Activated CD4-positive, alpha-beta T cell treated with anti-CD3 and anti-CD28 coated beads, Interleukin-2, amount 10 ng/mL, durations not matched to agents 7 days and 5 days (primary cell): Measurements from ENCODE around the gene KDM8. TPM values are rescaled to one million over a fixed set of nuclear protein-coding genes. Genes with fewer than 3 reads are reported as not detected.

Experiments
- CTCF ChIA-PET: fragments of 350-600 bp; sonication (Branson Sonifier 250); formaldehyde crosslinking; loops from one replicate; lab custom pipeline; 2021; ENCODE audit warnings: antibody characterized with exemption; lab: Charles Lee
- POLR2A ChIA-PET: fragments of 350-600 bp; sonication (Branson Sonifier 250); formaldehyde crosslinking; loops from one replicate; lab custom pipeline; 2021; ENCODE audit warnings: antibody characterized with exemption; lab: Charles Lee
- DNase-seq: peaks from one replicate; pipeline ENCODE4 v3.0.0-alpha.2; 2020
- H3K27ac Mint-ChIP-seq: one replicate; pipeline ENCODE4 v1.8.0; 2021; ENCODE audit warnings: mild to moderate bottlenecking, moderate library complexity, mixed read lengths
- H3K27me3 Mint-ChIP-seq: one replicate; pipeline ENCODE4 v1.8.0; 2021; ENCODE audit warnings: mixed read lengths
- H3K36me3 Mint-ChIP-seq: one replicate; pipeline ENCODE4 v1.8.0; 2021; ENCODE audit warnings: low read depth, mixed read lengths
- H3K4me1 Mint-ChIP-seq: one replicate; pipeline ENCODE4 v1.8.0; 2021; ENCODE audit warnings: mixed read lengths
- H3K4me3 Mint-ChIP-seq: one replicate; pipeline ENCODE4 v1.8.0; 2021; ENCODE audit warnings: mild to moderate bottlenecking, moderate library complexity, mixed read lengths
- H3K9me3 Mint-ChIP-seq: one replicate; pipeline ENCODE4 v1.8.0; 2021; ENCODE audit warnings: mixed read lengths
- total RNA-seq, 2 experiments: library from RNA; stranded (reverse); gene quantifications; one replicate each; pipeline ENCODE4 v1.2.3, GENCODE V29; 2021

The KDM8 gene
- total RNA-seq, result 10 to 100 TPM; 22.5 to 25.0 TPM

- no peaks in the 10 kb centered on the region for H3K27me3 Mint-ChIP-seq
- peak; percentile 100 for DNase-seq
- peaks cover 41% of the 10 kb centered on the region for H3K36me3 Mint-ChIP-seq
- ChIA-PET CTCF (interaction anchor here (0.6 to 2.4 kb wide), 11 partner anchors 11 to 166 kb away, joined by 3 to 8 read pairs (median 3); no protein-coding TSS in a partner anchor), POLR2A (interaction anchor here (0.6 to 1.4 kb wide), 3 partner anchors 28 to 32 kb away, joined by 3 to 6 read pairs (median 4); no protein-coding TSS in a partner anchor)
- H3K4me1 Mint-ChIP-seq, result peaks cover 59% of the 10 kb centered on the region
- peak within 1 kb of the TSS; percentile 99 for H3K27ac Mint-ChIP-seq
- peaks cover 10% of the 10 kb centered on the region for H3K9me3 Mint-ChIP-seq
- H3K4me3 Mint-ChIP-seq, result peak within 1 kb of the TSS; percentile 97
These were observed at the start of gene KDM8 for GRCh38 chr16:27203507-27204311. TSS of gene KDM8 (plus strand) at chr16:27203526. CDS start at chr16:27210124, 6,598 bp downstream.

- Mint-ChIP-seq H3K27ac (no peak overlapping the region), H3K4me1 (peaks cover 19% of the 10 kb centered on the region), H3K9me3 (peaks cover 2% of the 10 kb centered on the region), H3K4me3 (no peak overlapping the region), H3K27me3 (no peaks in the 10 kb centered on the region), H3K36me3 (peaks cover 2% of the 10 kb centered on the region)
- CTCF ChIA-PET, result interaction anchor here (0.5 to 1.3 kb wide), 7 partner anchors 14 to 804 kb away, joined by 3 to 5 read pairs (median 3); no protein-coding TSS in a partner anchor
- POLR2A ChIA-PET, result no interaction called here
- DNase-seq, result peak; percentile 70
These were observed 48.4 kb upstream of the KDM8 start for GRCh38 chr16:27154705-27155521.

- no peak overlapping the region for H3K4me3 Mint-ChIP-seq
- no peak for DNase-seq
- H3K36me3 Mint-ChIP-seq, result peaks cover 4% of the 10 kb centered on the region
- no peaks in the 10 kb centered on the region for H3K27me3 Mint-ChIP-seq
- POLR2A ChIA-PET, result interaction anchor here (0.6 kb wide), 1 partner anchor 834 kb away, joined by 5 read pairs; no protein-coding TSS in a partner anchor
- H3K9me3 Mint-ChIP-seq, result peaks cover 6% of the 10 kb centered on the region
- H3K4me1 Mint-ChIP-seq, result peaks cover 19% of the 10 kb centered on the region
- no peak overlapping the region for H3K27ac Mint-ChIP-seq
- CTCF ChIA-PET, result interaction anchor here (1.3 to 1.6 kb wide), 3 partner anchors 9 to 303 kb away, joined by 3 to 4 read pairs (median 3); no protein-coding TSS in a partner anchor
These were observed 46.7 kb upstream of the KDM8 start for GRCh38 chr16:27156579-27156978.

GRCh38 chr16:27161398-27161797 lies 41.9 kb upstream of the KDM8 start:
- Mint-ChIP-seq H3K36me3 (peaks cover 8% of the 10 kb centered on the region), H3K4me3 (no peak overlapping the region), H3K27me3 (no peaks in the 10 kb centered on the region), H3K27ac (no peak overlapping the region), H3K9me3 (peaks cover 11% of the 10 kb centered on the region), H3K4me1 (no peaks in the 10 kb centered on the region)
- ChIA-PET POLR2A (no interaction called here), CTCF (interaction anchor here (1.1 to 2.2 kb wide), 2 partner anchors 10 to 12 kb away, joined by 4 to 5 read pairs; no protein-coding TSS in a partner anchor)
- no peak for DNase-seq

- no peak for DNase-seq
- no peak overlapping the region for H3K4me3 Mint-ChIP-seq
- H3K27ac Mint-ChIP-seq, result no peak overlapping the region
- H3K27me3 Mint-ChIP-seq, result no peaks in the 10 kb centered on the region
- H3K36me3 Mint-ChIP-seq, result peaks cover 6% of the 10 kb centered on the region
- CTCF ChIA-PET, result interaction anchor here (1.3 to 2.9 kb wide), 2 partner anchors 9 to 71 kb away, joined by 4 to 10 read pairs; no protein-coding TSS in a partner anchor
- peaks cover 11% of the 10 kb centered on the region for H3K9me3 Mint-ChIP-seq
- POLR2A ChIA-PET, result no interaction called here
- H3K4me1 Mint-ChIP-seq, result peaks cover 15% of the 10 kb centered on the region
These were observed 39.0 kb upstream of the KDM8 start for GRCh38 chr16:27164352-27164751.

- Mint-ChIP-seq H3K4me1 (peaks cover 27% of the 10 kb centered on the region), H3K27me3 (no peaks in the 10 kb centered on the region), H3K27ac (peak overlapping the region; percentile 74), H3K36me3 (peaks cover 6% of the 10 kb centered on the region), H3K9me3 (peaks cover 9% of the 10 kb centered on the region), H3K4me3 (no peak overlapping the region)
- CTCF ChIA-PET, result interaction anchor here (0.6 to 3.4 kb wide), 6 partner anchors 8 to 540 kb away, joined by 3 to 16 read pairs (median 4); no protein-coding TSS in a partner anchor
- POLR2A ChIA-PET, result no interaction called here
- DNase-seq, result no peak
These were observed 37.8 kb upstream of the KDM8 start for GRCh38 chr16:27165576-27165975.

GRCh38 chr16:27168790-27169189 lies 34.5 kb upstream of the KDM8 start:
- H3K27ac Mint-ChIP-seq, result peak overlapping the region; percentile 82
- POLR2A ChIA-PET, result no interaction called here

GRCh38 chr16:27169511-27170071 lies 33.7 kb upstream of the KDM8 start:
- Mint-ChIP-seq H3K9me3 (peaks cover 10% of the 10 kb centered on the region), H3K36me3 (peaks cover 14% of the 10 kb centered on the region), H3K4me3 (peak overlapping the region; percentile 28), H3K27ac (peak overlapping the region; percentile 82), H3K4me1 (peaks cover 64% of the 10 kb centered on the region), H3K27me3 (no peaks in the 10 kb centered on the region)
- ChIA-PET CTCF (interaction anchor here (0.6 to 3.9 kb wide), 15 partner anchors 8 to 383 kb away, joined by 3 to 20 read pairs (median 3); no protein-coding TSS in a partner anchor), POLR2A (no interaction called here)
- peak; percentile 77 for DNase-seq

More at GRCh38 chr16:27168790-27169189, 34.5 kb upstream of the KDM8 start:
- no peak for DNase-seq
- peaks cover 56% of the 10 kb centered on the region for H3K4me1 Mint-ChIP-seq
- CTCF ChIA-PET, result interaction anchor here (0.9 to 3.9 kb wide), 10 partner anchors 8 to 199 kb away, joined by 3 to 20 read pairs (median 5); no protein-coding TSS in a partner anchor
- peaks cover 12% of the 10 kb centered on the region for H3K36me3 Mint-ChIP-seq
- H3K4me3 Mint-ChIP-seq, result no peak overlapping the region
- peaks cover 10% of the 10 kb centered on the region for H3K9me3 Mint-ChIP-seq
- H3K27me3 Mint-ChIP-seq, result no peaks in the 10 kb centered on the region

- H3K9me3 Mint-ChIP-seq, result peaks cover 10% of the 10 kb centered on the region
- H3K4me3 Mint-ChIP-seq, result no peak overlapping the region
- ChIA-PET CTCF (interaction anchor here (0.6 to 3.9 kb wide), 7 partner anchors 8 to 184 kb away, joined by 3 to 20 read pairs (median 5); no protein-coding TSS in a partner anchor), POLR2A (no interaction called here)
- no peak for DNase-seq
- peaks cover 81% of the 10 kb centered on the region for H3K4me1 Mint-ChIP-seq
- H3K36me3 Mint-ChIP-seq, result peaks cover 14% of the 10 kb centered on the region
- no peaks in the 10 kb centered on the region for H3K27me3 Mint-ChIP-seq
- peak overlapping the region; percentile 94 for H3K27ac Mint-ChIP-seq
These were observed 31.7 kb upstream of the KDM8 start for GRCh38 chr16:27171584-27171983.

GRCh38 chr16:27174007-27174406 lies 29.3 kb upstream of the KDM8 start:
- H3K36me3 Mint-ChIP-seq, result peaks cover 14% of the 10 kb centered on the region
- peaks cover 87% of the 10 kb centered on the region for H3K4me1 Mint-ChIP-seq
- peak overlapping the region; percentile 47 for H3K4me3 Mint-ChIP-seq
- H3K9me3 Mint-ChIP-seq, result peaks cover 10% of the 10 kb centered on the region
- CTCF ChIA-PET, result interaction anchor here (0.9 to 2.3 kb wide), 9 partner anchors 9 to 194 kb away, joined by 3 to 12 read pairs (median 4); partner anchors contain the start of gene KDM8
- DNase-seq, result peak; percentile 74
- H3K27me3 Mint-ChIP-seq, result no peaks in the 10 kb centered on the region
- H3K27ac Mint-ChIP-seq, result peak overlapping the region; percentile 94
- POLR2A ChIA-PET, result interaction anchor here (0.5 to 1.6 kb wide), 2 partner anchors 30 to 100 kb away, joined by 6 to 7 read pairs; partner anchors contain the start of gene KDM8

GRCh38 chr16:27174798-27175197 lies 28.5 kb upstream of the KDM8 start:
- no peak for DNase-seq
- ChIA-PET POLR2A (no interaction called here), CTCF (interaction anchor here (1.1 to 2.3 kb wide), 3 partner anchors 19 to 144 kb away, joined by 3 to 7 read pairs (median 3); no protein-coding TSS in a partner anchor)
- peaks cover 14% of the 10 kb centered on the region for H3K36me3 Mint-ChIP-seq
- H3K9me3 Mint-ChIP-seq, result peaks cover 10% of the 10 kb centered on the region
- H3K27ac Mint-ChIP-seq, result peak overlapping the region; percentile 94
- no peaks in the 10 kb centered on the region for H3K27me3 Mint-ChIP-seq
- H3K4me1 Mint-ChIP-seq, result peaks cover 87% of the 10 kb centered on the region
- no peak overlapping the region for H3K4me3 Mint-ChIP-seq
